Panc1 (cell line): Measurements from ENCODE around the gene PPT2. TPM values are rescaled to one million over a fixed set of nuclear protein-coding genes. Genes with fewer than 3 reads are reported as not detected.
"Not testable (repeated sequence)": the region's sequence is repeated elsewhere in the genome, so short reads cannot be mapped to it uniquely, and the experiment has no call there.

Source experiments
- ATAC-seq: fragments of 200-7000 bp; cut with Tn5 transposase; 2 replicates; pipeline ENCODE4 v1.9.1; 2020; ENCODE audit warnings: mild to moderate bottlenecking, moderate library complexity
- BruUV-seq: library from RNA; stranded (reverse); fragments of 400-500 nt; replicated peaks from 2 replicates; lab custom pipeline; 2021; lab: Mats Ljungman, UMichigan
- CTCF ChIA-PET: fragments of 300-600 bp; sonication (Branson Sonifier 250); formaldehyde crosslinking; loops from one replicate; lab custom pipeline; 2022; ENCODE audit warnings: antibody characterized with exemption; lab: Charles Lee
- POLR2A ChIA-PET: fragments of 300-600 bp; sonication (Branson Sonifier 250); formaldehyde crosslinking; loops from one replicate; lab custom pipeline; 2022; ENCODE audit warnings: antibody characterized with exemption; lab: Charles Lee
- DNase-seq: peaks from one replicate; pipeline ENCODE4 v3.0.0-alpha.2; 2010; ENCODE audit warnings: low read depth, low spot score
- H3K27ac ChIP-seq: 2 replicates; pipeline ENCODE4 v1.5.1; 2011; ENCODE audit warnings: mild to moderate bottlenecking, low read length, inconsistent platforms
- H3K27me3 ChIP-seq: fragments of 200-500 bp; sonication (Bioruptor generic); 2 replicates; pipeline ENCODE4 v1.6.0; 2014; ENCODE audit warnings: low read length, inconsistent platforms; ENCODE audit not compliant: control insufficient read depth, insufficient read depth
- H3K36me3 ChIP-seq: fragments of 200-500 bp; sonication (Bioruptor generic); 2 replicates; pipeline ENCODE4 v1.5.1; 2014; ENCODE audit warnings: inconsistent platforms, mild to moderate bottlenecking, low read length, moderate library complexity; ENCODE audit not compliant: control insufficient read depth, insufficient read depth
- H3K4me1 ChIP-seq: 2 replicates; pipeline ENCODE4 v1.5.1; 2011; ENCODE audit warnings: inconsistent platforms, mild to moderate bottlenecking, low read length, moderate library complexity; ENCODE audit not compliant: control insufficient read depth, insufficient read depth
- H3K4me3 ChIP-seq, 2 experiments: 2 replicates each; pipeline ENCODE4 v1.5.1; 2011 to 2012; ENCODE audit warnings: low read depth in 2 of 2, low read length in 2 of 2, mild to moderate bottlenecking in 2 of 2, inconsistent platforms in 1 of 2, moderate library complexity in 1 of 2
- H3K9me3 ChIP-seq: fragments of 200-500 bp; sonication (Bioruptor generic); 2 replicates; pipeline ENCODE4 v1.5.1; 2014; ENCODE audit warnings: low read depth, mild to moderate bottlenecking, inconsistent platforms, low read length, moderate library complexity; ENCODE audit not compliant: control insufficient read depth, insufficient read depth
- POLR2AphosphoS5 ChIP-seq: IDR thresholded peaks from 2 replicates; pipeline ENCODE4 v1.6.1; 2012; ENCODE audit warnings: mild to moderate bottlenecking, low read depth, low read length, moderate library complexity
- SIN3A ChIP-seq: IDR thresholded peaks from 2 replicates; pipeline ENCODE4 v1.6.1; 2012; ENCODE audit warnings: low read depth, mild to moderate bottlenecking, low read length, moderate library complexity, borderline replicate concordance; ENCODE audit not compliant: insufficient read depth
- TCF7L2 ChIP-seq: IDR thresholded peaks from 2 replicates; pipeline ENCODE4 v1.6.1; 2011; ENCODE audit warnings: mild to moderate bottlenecking, low read depth, low read length, inconsistent platforms
- in situ Hi-C: cut with HindIII; loops from 2 replicates; pipeline ENCODE4 v1.10.0; 2016; ENCODE audit warnings: low sequenced_read_pairs, low pct_unique_long_range_greater_than_20kb
- intact Hi-C: fragments of 100-400 bp; cut with micrococcal nuclease; formaldehyde crosslinking; loops from one replicate; pipeline ENCODE4 v1.10.0; 2022; ENCODE audit not compliant: unreplicated experiment
- total RNA-seq: library from RNA; stranded (reverse); gene quantifications from one replicate; pipeline ENCODE4 v1.2.1, GENCODE V29; 2021; ENCODE audit not compliant: unreplicated experiment
- TF ChIP-seq, protein P1 (sequence below), 2 experiments: IDR thresholded peaks; 2 replicates each; pipeline ENCODE4 v1.6.1; 2011 to 2012; ENCODE audit warnings: low read depth in 2 of 2, control low read depth in 1 of 2, low read length in 1 of 2, mild to moderate bottlenecking in 1 of 2, moderate library complexity in 1 of 2; ENCODE audit not compliant: insufficient read depth in 1 of 2
- TF ChIP-seq, protein P2 (sequence below): fragments of 450-650 bp; IDR thresholded peaks from 2 replicates; pipeline ENCODE4 v1.5.1; 2017; ENCODE audit warnings: mild to moderate bottlenecking

Gene PPT2
- total RNA-seq, 1 experiment from 2014 or later = 20.1 TPM

DNA sequence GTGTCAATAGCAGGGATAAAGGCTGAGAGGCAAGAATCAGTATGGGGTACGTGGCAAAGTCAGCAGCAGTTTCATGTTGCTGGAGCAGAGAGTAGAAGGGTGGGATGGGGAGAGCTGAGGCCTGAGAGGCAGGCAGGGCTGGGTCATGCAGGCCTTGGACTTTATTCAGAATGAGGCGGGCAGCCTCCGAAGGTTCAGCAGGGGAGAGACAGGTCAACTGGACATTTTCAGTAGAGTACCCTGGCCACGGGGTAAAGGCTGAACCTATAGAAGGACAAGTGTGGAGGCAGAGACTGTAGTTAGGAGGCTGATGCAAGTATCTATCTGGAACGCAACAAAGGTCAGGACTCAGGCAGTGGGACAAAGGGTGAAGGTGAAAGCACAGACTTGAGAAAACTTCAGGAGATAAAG is 56.3 kb downstream of the PPT2 start:
- intact Hi-C loops = no loop called here

DNA sequence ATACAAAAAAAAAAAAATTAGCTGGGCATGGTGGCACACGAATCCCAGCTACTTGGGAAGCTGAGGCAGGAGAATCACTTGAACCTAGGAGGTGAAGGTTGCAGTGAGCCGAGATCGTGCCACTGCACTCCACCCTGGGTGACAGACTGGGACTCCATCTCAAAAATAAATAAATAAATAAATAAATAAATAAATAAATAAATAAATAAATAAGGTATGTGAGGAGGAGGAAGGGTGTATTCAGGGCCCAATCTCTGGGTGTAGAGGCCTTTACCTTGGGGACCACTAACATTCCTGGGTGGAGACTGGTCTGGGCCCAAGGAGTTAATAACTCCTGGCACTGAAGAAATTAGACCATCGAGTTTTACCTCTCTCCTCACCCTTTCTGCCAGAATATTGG is 57.5 kb downstream of the PPT2 start:
- H3K27ac ChIP-seq, intact Hi-C loops, DNase-seq, H3K36me3 ChIP-seq, H3K4me1 ChIP-seq, POLR2A ChIA-PET, ATAC-seq, H3K9me3 ChIP-seq, BruUV-seq, in situ Hi-C loops, H3K4me3 ChIP-seq, H3K27me3 ChIP-seq, CTCF ChIA-PET: not testable (repeated sequence)

More for the DNA sequence above, 56.3 kb downstream of the PPT2 start:
- Histone ChIP-seq H3K36me3 (no peaks in the 10 kb centered on the region), H3K9me3 (no peaks in the 10 kb centered on the region), H3K27me3 (no peaks in the 10 kb centered on the region), H3K27ac (no peak overlapping the region), H3K4me1 (no peaks in the 10 kb centered on the region), H3K4me3 (no peak overlapping the region)
- no TSS peak for BruUV-seq
- ChIA-PET POLR2A (no interaction called here), CTCF (no interaction called here)
- in situ Hi-C loops = no loop called here
- ATAC-seq (peak; percentile 44), DNase-seq (no peak)
- TF ChIP-seq, protein P1, sequence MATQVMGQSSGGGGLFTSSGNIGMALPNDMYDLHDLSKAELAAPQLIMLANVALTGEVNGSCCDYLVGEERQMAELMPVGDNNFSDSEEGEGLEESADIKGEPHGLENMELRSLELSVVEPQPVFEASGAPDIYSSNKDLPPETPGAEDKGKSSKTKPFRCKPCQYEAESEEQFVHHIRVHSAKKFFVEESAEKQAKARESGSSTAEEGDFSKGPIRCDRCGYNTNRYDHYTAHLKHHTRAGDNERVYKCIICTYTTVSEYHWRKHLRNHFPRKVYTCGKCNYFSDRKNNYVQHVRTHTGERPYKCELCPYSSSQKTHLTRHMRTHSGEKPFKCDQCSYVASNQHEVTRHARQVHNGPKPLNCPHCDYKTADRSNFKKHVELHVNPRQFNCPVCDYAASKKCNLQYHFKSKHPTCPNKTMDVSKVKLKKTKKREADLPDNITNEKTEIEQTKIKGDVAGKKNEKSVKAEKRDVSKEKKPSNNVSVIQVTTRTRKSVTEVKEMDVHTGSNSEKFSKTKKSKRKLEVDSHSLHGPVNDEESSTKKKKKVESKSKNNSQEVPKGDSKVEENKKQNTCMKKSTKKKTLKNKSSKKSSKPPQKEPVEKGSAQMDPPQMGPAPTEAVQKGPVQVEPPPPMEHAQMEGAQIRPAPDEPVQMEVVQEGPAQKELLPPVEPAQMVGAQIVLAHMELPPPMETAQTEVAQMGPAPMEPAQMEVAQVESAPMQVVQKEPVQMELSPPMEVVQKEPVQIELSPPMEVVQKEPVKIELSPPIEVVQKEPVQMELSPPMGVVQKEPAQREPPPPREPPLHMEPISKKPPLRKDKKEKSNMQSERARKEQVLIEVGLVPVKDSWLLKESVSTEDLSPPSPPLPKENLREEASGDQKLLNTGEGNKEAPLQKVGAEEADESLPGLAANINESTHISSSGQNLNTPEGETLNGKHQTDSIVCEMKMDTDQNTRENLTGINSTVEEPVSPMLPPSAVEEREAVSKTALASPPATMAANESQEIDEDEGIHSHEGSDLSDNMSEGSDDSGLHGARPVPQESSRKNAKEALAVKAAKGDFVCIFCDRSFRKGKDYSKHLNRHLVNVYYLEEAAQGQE (IDR thresholded peaks at IDR 0.05; ENCODE audit: insufficient read depth in 1 of 2, low read depth in 2 of 2, low read length in 1 of 2) = no peak
- TF ChIP-seq POLR2AphosphoS5 (no peak), TCF7L2 (no peak), SIN3A (no peak)
- TF ChIP-seq, protein P2, sequence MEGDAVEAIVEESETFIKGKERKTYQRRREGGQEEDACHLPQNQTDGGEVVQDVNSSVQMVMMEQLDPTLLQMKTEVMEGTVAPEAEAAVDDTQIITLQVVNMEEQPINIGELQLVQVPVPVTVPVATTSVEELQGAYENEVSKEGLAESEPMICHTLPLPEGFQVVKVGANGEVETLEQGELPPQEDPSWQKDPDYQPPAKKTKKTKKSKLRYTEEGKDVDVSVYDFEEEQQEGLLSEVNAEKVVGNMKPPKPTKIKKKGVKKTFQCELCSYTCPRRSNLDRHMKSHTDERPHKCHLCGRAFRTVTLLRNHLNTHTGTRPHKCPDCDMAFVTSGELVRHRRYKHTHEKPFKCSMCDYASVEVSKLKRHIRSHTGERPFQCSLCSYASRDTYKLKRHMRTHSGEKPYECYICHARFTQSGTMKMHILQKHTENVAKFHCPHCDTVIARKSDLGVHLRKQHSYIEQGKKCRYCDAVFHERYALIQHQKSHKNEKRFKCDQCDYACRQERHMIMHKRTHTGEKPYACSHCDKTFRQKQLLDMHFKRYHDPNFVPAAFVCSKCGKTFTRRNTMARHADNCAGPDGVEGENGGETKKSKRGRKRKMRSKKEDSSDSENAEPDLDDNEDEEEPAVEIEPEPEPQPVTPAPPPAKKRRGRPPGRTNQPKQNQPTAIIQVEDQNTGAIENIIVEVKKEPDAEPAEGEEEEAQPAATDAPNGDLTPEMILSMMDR = no peak

DNA sequence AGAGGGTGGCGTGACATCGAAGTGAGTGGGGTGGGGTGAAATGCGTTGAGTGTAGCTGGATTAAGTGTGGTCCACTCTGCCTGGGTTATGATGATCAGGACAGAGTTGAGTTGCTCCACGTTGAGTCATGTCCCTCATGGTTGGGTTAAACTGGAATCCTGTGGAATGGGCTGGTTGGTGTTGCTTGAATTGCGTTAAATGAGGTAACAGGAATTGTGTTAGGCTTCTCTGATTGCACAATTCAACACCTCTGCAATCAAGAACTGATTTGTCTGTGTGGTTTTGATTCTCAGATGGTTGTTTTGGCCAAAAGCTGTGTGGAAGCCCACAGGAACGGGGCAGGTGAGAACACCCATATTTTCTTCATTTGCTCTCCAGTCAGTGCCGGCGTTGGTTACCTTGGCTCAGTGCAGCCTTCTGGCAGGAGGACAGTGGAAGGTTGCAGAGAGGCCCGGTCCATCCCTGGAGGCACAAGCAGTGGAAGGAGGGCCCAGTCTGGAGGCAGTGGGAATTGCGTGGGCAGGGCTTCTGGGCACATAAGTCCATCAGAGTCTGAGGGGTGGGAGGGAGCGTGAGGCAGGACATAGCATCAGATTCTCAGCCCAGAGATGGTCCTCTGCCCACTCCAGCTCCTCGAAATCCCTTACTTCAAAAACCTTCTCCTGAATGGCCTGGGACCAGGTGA is 58.3 kb downstream of the PPT2 start:
- Histone ChIP-seq H3K4me3 (no peak overlapping the region), H3K27ac (no peak overlapping the region), H3K9me3 (no peaks in the 10 kb centered on the region), H3K36me3 (no peaks in the 10 kb centered on the region), H3K27me3 (no peaks in the 10 kb centered on the region), H3K4me1 (no peaks in the 10 kb centered on the region)
- TF ChIP-seq SIN3A = no peak
- TF ChIP-seq, protein P1 (IDR thresholded peaks at IDR 0.05; ENCODE audit: insufficient read depth in 1 of 2, low read depth in 2 of 2, low read length in 1 of 2) = no peak
- TF ChIP-seq, protein P2 = no peak
- TF ChIP-seq POLR2AphosphoS5 = no peak
- no peak for TF ChIP-seq TCF7L2
- BruUV-seq = no TSS peak
- CTCF ChIA-PET = no interaction called here
- in situ Hi-C loops = no loop called here
- POLR2A ChIA-PET = no interaction called here
- intact Hi-C loops = no loop called here
- no peak for DNase-seq
- no peak for ATAC-seq
